Activated CD4-positive, alpha-beta T cell treated with anti-CD3 and anti-CD28 coated beads, Interleukin-2, amount 50 U/mL, for 4 hours (primary cell): ENCODE data around the gene NRAP.

Source experiments
- DNase-seq, 2 experiments: peaks; one replicate each; pipeline ENCODE4 v3.0.0-alpha.2; 2020

Gene NRAP, protein sequence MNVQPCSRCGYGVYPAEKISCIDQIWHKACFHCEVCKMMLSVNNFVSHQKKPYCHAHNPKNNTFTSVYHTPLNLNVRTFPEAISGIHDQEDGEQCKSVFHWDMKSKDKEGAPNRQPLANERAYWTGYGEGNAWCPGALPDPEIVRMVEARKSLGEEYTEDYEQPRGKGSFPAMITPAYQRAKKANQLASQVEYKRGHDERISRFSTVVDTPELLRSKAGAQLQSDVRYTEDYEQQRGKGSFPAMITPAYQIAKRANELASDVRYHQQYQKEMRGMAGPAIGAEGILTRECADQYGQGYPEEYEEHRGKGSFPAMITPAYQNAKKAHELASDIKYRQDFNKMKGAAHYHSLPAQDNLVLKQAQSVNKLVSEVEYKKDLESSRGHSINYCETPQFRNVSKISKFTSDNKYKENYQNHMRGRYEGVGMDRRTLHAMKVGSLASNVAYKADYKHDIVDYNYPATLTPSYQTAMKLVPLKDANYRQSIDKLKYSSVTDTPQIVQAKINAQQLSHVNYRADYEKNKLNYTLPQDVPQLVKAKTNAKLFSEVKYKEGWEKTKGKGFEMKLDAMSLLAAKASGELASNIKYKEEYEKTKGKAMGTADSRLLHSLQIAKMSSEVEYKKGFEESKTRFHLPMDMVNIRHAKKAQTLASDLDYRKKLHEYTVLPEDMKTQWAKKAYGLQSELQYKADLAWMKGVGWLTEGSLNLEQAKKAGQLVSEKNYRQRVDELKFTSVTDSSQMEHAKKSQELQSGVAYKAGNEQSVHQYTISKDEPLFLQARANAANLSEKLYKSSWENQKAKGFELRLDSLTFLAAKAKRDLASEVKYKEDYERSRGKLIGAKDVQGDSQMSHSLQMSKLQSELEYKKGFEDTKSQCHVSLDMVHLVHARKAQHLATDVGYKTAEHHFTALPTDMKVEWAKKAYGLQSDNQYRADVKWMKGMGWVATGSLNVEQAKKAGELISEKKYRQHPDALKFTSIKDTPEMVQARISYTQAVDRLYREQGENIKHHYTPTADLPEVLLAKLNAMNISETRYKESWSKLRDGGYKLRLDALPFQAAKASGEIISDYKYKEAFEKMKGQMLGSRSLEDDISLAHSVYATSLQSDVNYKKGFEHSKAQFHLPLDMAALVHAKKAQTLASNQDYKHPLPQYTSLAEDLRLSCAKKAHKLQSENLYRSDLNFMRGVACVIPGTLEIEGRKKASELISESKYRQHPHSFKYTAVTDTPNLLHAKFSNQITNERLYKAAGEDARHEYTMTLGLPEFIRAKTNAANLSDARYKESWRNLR (N-terminal part only)

DNA sequence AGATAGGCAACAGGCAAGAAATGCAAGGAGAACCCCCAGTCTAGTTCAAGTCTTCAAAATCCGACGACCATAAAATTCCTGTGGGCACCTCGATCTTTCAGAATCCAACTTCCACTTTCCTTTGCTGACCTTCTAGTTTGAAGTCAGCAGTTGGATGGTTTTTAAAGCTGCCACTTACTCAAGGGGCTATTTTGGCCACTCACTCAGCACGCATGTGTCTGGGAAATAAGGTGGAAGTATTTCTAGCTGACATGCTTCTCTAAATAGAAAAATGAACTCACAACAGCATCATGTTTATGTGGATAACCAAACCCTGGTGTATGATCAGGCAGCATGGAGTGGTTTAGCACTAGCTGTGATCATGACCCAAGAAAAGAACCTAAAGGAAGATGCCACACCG lies at the start of gene NRAP:
TSS of gene NRAP (minus strand) at position 134 of the 400 bp plus-strand sequence. CDS start 159 bp downstream, outside the sequence.
- DNase-seq = no peak

DNA sequence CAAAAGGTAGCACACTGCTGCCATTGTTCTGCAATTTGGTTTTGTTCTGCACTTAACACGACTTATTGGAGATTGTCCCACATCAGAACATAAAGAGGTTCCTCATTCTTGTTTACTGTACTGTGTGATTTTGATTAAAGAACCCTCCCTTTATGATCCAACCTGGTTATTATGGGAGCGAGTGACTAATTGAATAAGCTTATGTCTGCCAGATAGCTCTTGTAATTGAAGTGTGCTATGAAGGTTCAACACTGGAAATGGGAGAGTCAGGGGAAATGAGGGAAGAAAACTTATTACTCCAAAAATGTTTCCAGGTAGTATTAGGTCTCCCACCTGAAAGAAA lies 49.8 kb upstream of the NRAP start:
- no peak for DNase-seq

GRCh38 chr10:113712755-113713639 lies 49.2 kb upstream of the NRAP start:
- DNase-seq = no peak

DNA sequence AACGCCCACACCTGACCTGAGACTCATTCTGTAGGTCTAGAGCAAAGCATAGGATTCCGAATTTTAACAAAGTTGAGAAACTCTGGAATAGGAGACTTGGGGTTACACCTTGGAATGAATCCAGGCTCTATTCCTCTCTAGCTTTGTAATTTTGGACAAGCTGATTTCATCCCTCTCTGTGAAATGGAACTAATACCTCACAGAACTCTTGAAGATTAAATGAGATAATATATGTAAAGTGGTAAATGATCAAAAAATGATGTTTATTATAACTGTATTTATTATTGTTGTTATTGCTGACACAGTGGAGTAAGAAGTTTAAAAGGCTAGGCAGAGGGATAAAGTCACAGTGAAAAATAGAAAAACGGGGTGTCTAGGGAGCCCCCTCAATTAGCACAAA lies 48.2 kb upstream of the NRAP start:
- no peak for DNase-seq

GRCh38 chr10:113711142-113711541 lies 47.3 kb upstream of the NRAP start:
- DNase-seq = no peak

- DNase-seq = no peak
Observed at GRCh38 chr10:113709221-113709838, 45.5 kb upstream of the NRAP start.

- DNase-seq = no peak
Observed at GRCh38 chr10:113708640-113709039, 44.8 kb upstream of the NRAP start.

DNA sequence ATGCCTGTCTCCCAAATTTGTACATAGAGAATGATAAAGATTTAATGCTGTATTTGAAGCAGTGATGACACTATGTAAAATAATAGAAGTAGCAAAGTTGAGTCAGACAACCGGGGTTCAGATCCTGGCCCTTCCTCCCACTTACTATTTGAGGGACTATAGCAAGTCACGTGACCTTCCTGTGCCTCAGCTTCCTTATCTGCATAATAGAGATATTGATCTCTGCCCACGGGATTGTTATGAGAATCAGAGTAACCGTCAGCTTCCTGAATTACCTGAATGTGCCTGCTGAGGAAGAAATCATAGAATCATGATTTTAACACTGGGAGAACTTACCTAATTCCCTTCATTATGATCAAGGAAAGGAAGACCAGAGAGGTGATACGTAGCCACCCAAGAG lies 42.8 kb upstream of the NRAP start:
- DNase-seq = no peak

- no peak for DNase-seq
Observed at GRCh38 chr10:113705344-113705652, 41.5 kb upstream of the NRAP start.

DNA sequence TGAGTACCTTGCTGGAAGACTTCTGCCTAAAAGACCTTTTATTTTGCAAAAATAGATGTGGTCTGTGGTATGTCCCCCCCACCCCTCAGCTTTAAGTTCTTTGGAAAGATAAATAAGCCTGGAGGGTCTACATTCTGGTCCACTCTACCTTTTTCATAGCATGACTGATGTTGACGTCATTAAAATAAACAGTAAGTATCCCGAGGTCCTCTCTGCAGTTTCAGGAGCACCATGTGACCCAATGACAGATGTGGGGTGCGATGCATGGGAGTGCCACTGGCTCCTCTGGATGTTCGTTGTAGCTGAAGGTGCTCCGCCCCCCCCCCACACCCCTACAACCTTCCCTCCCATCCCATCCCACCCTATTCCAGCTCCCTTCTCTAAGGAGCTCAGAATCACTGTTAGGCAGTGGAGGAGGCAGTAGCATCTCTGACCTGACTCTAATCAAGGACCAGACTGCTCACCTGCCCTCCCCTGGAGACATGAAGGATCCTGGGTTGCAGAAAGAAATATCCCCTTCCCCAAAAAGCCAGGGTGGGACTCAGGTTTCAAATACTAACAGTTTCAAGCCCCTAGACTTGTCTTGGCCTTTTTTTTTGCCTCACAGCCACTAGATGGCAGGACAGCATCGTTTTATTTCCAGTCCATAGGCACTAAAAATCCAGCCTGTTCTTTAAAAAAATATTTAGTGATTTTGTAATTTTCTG lies 40.9 kb upstream of the NRAP start:
- no peak for DNase-seq

- no peak for DNase-seq
Observed at GRCh38 chr10:113697595-113697994, 33.8 kb upstream of the NRAP start.

DNA sequence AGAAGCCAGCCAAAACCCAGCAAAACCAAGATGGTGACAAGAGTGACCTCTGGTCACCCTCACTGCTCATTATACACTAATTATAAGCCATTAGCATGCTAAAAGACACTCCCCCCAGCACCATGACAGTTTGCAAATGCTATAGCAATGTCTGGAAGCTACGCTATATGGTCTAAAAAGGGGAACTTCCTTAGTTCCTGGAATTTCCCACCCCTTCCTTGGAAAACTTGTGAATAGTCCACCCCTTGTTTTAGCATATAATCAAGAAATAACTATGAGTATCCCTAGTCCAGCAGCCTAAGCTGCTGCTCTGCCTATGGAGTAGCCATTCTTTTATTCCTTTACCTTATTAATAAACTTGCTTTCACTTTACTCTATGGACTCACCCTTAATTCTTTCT lies 31.9 kb upstream of the NRAP start:
- no peak for DNase-seq

DNA sequence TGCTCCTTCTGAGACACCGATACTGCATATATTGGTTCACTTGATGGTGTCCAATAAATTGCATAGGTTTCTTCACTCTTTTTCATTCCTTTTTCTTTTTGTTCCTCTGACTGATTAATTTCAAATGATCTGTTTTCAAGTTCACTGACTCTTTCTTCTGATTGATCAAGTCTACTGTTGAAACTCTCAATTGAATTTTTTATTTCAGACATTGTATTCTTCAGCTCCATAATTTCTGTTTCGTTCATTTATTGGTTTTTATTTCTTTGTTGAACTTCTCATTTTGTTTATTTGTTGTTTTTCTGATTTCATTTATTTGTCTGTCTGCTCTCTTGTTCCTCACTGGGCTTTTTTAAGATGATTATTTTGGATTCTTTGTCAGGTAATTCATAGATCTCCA lies 29.5 kb upstream of the NRAP start:
- DNase-seq = no peak

GRCh38 chr10:113692271-113692670 lies 28.4 kb upstream of the NRAP start:
- DNase-seq = no peak

DNA sequence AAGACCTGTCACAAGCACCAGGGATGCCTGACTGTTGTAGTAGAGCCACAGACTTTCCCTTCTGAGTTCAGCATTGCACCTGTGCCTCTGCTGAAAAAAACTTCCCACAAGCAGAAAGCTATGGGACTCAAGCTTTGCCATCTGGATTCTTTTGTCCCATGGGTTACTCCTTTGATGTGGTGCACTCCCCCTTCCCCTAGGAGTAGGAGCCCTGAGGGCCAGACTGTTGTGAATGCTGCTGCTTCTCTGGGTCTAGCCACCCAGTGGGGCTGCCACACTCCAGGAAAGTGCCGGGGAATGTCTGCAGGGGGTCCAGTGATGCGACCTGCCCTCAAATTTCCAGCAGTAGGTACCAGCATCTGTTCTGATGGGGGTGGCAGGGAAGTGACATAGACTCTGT lies 27.5 kb upstream of the NRAP start:
- DNase-seq = no peak

- no peak for DNase-seq
Observed at GRCh38 chr10:113690749-113691148, 26.9 kb upstream of the NRAP start.

DNA sequence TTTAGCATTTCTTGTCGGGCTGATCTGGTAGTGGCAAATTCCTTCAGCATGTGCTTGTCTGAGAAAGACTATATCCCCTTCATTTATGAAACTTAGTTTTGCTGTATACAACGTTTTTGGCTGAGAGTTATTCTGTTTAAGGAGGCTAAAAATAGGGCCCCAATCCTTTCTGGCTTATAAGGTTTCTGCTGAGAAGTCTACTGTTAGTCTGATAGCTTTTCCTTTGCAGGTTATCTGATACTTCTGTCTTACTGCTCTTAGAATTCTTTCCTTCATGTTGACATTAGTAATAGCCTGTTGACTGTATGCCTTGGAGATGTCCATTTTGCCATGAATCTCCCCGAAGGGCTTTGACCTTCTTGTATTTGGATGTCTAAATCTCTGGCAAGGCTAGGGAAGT lies 25.7 kb upstream of the NRAP start:
- no peak for DNase-seq

DNA sequence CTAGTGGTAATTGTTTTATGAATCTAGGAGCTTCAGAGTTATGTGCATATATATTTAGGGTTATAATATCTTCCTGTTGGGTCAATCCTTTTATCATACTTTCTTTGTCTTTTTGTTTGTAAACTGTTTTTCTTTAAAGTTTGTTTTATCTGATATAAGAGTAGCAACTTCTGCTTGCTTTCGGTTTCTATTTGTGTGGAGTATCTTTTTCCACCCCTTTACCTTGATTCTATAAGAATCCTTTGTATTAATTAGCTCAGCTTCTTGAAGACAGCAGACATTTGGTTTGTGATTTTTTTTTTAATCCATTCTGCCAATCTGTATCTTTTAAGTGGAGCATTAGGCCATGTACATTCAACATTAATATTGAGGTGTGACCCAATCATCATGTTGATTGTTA lies 25.2 kb upstream of the NRAP start:
- DNase-seq = no peak

DNA sequence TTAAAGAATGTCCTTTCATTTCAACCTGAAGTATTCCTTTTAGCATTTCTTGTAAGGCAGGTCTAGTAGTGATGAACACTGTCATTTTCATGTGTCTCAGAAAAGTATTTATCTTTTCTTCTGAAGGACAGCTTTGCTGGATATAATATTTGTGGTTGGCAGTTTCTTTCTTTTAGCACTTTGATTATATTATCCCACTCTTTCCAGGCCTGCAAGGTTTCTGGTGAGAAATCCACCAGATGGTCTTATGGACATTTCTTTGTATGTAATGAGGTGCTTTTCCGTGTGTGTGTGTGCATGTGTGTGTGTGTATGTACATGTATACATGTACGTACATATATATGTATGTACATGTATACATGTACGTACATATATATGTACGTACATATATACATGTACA lies 23.2 kb upstream of the NRAP start:
- no peak for DNase-seq

GRCh38 chr10:113686028-113686427 lies 22.2 kb upstream of the NRAP start:
- DNase-seq = no peak

DNA sequence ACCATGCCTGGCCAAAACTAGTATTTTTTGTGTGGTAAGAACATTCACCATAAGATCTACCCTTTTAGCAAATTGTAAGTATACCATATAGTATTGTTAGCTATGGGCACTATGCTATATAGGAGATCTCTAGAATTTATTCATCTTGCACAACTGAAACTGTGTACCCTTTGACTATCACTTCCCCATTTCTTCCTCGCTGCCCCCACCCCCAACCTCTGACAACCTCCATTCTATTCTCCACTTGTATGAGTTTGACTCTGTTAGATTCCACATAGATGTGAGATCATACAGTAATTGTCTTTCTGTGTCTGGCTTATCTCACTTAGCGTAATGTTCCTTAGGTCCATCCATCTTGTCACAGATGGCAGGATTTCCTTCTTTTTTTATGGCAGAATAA lies 19.5 kb upstream of the NRAP start:
- no peak for DNase-seq
